Kidney (tissue), 14 donors: ENCODE measurements around the gene GBX1. TPM values are rescaled to one million over a fixed set of nuclear protein-coding genes. Genes with fewer than 3 reads are reported as not detected.
A peak's percentile ranks its signal among the peaks of the same experiment; 100 is the strongest.

Source experiments
- DNase-seq, 5 donors: peaks; one replicate each; pipeline ENCODE4 v3.0.0-alpha.2; 2013 to 2020
- FAIRE-seq: peaks from 2 replicates; lab custom pipeline; 2012; peaks lifted over from hg19 to GRCh38; lab: Jason Lieb, UNC
- H3K27ac ChIP-seq, 2 donors: one replicate each; pipeline ENCODE4 v1.7.0; 2013; ENCODE audit warnings: low read depth in 2 of 2, low read length in 2 of 2, inconsistent platforms in 1 of 2
- H3K27me3 ChIP-seq: one replicate; pipeline ENCODE4 v1.7.1; 2013; ENCODE audit warnings: low read length, inconsistent platforms; ENCODE audit not compliant: control insufficient read depth, insufficient read depth
- H3K36me3 ChIP-seq, 3 donors: one replicate each; pipeline versions ENCODE4 v1.7.0 to v1.7.1; 2013; ENCODE audit warnings: low read length in 3 of 3, control low read depth in 1 of 3, inconsistent platforms in 1 of 3; ENCODE audit not compliant: insufficient read depth in 3 of 3, control insufficient read depth in 2 of 3
- H3K4me1 ChIP-seq, 3 donors: one replicate each; pipeline versions ENCODE4 v1.7.0 to v1.7.1; 2013; ENCODE audit warnings: low read length in 3 of 3, inconsistent platforms in 1 of 3, low read depth in 1 of 3; ENCODE audit not compliant: control insufficient read depth in 2 of 3, insufficient read depth in 2 of 3
- H3K4me3 ChIP-seq, 3 donors: one replicate each; pipeline versions ENCODE4 v1.7.0 to v1.8.1; 2013; ENCODE audit warnings: low read length in 3 of 3, control low read depth in 1 of 3, inconsistent platforms in 1 of 3
- H3K9ac ChIP-seq, 3 donors: one replicate each; pipeline versions ENCODE4 v1.7.0 to v1.7.1; 2013; ENCODE audit warnings: low read length in 3 of 3, control low read depth in 1 of 3, inconsistent platforms in 1 of 3
- H3K9me3 ChIP-seq, 3 donors: one replicate each; pipeline versions ENCODE4 v1.7.0 to v1.7.1; 2013; ENCODE audit warnings: low read length in 3 of 3, control low read depth in 1 of 3, inconsistent platforms in 1 of 3; ENCODE audit not compliant: control insufficient read depth in 2 of 3, insufficient read depth in 1 of 3
- CTCF ChIP-seq: IDR thresholded peaks from 3 replicates; pipeline ENCODE4 v1.5.1; 2012; ENCODE audit warnings: mild to moderate bottlenecking, moderate library complexity, borderline replicate concordance; ENCODE audit not compliant: insufficient read depth; ENCODE audit errors: extremely low read depth
- intact Hi-C: fragments of 100-400 bp; cut with DNase I; formaldehyde crosslinking; loops from one replicate; pipeline ENCODE4 v1.11.1; 2022
- polyA plus RNA-seq: library from polyadenylated mRNA; stranded (reverse); fragments of 350-450 nt; fragmentation: Illumina TruSeq; extraction: RNeasy Lipid Tissue Mini Kit (QIAGEN cat#74804); gene quantifications from one replicate; pipeline ENCODE4 v1.2.3, GENCODE V29; 2014; ENCODE audit warnings: low read depth, low replicate concordance; ENCODE audit not compliant: insufficient read depth
- total RNA-seq: library from RNA; stranded (reverse); fragmentation: NEBNext Ultra II Directional; extraction: Animal tissue kit (Norgen Biotek cat#: 25700); gene quantifications from one replicate; pipeline ENCODE4 v1.2.1, GENCODE V29; 2021
- donor health status: control.
- donor health status: control.
- donor health status: control.
- donor health status: control.
- donor health status: control.
- donor health status: DM: yes; HTN: yes; CAD: no.
- donor health status: Normal renal cell carcinoma (clear cell type).

Gene GBX1
- total and polyA plus RNA-seq, 2 donors from 2014 or later: not detected

GRCh38 chr7:151117565-151117964 is 49.9 kb downstream of the GBX1 start:
- no peak overlapping the region for H3K27ac ChIP-seq
- no peak overlapping the region for H3K4me3 ChIP-seq
- no peaks in the 10 kb centered on the region for H3K9me3 ChIP-seq
- no peak for TF ChIP-seq CTCF
- intact Hi-C loops: loop anchor here (10.0 kb wide), 1 partner anchor 213 kb away; no protein-coding TSS in a partner anchor
- DNase-seq (peak in 1 of 5 donors; percentile 45), FAIRE-seq (no peak)
- no peaks in the 10 kb centered on the region for H3K4me1 ChIP-seq
- peaks cover 0 to 23% (median 9%) of the 10 kb centered on the region in 3 donors for H3K36me3 ChIP-seq
- no peak overlapping the region for H3K9ac ChIP-seq
- no peaks in the 10 kb centered on the region for H3K27me3 ChIP-seq

GRCh38 chr7:151116603-151117440 is 50.7 kb downstream of the GBX1 start:
- Histone ChIP-seq H3K4me1 (no peaks in the 10 kb centered on the region), H3K9ac (no peak overlapping the region), H3K9me3 (no peaks in the 10 kb centered on the region), H3K27me3 (no peaks in the 10 kb centered on the region), H3K27ac (no peak overlapping the region), H3K4me3 (no peak overlapping the region), H3K36me3 (peaks cover 0 to 23% (median 9%) of the 10 kb centered on the region in 3 donors)
- TF ChIP-seq CTCF: no peak
- intact Hi-C loops: loop anchor here (10.0 kb wide), 1 partner anchor 212 kb away; no protein-coding TSS in a partner anchor
- no peak for FAIRE-seq
- DNase-seq: peak in 1 of 5 donors; percentile 55

- H3K27ac ChIP-seq: no peak overlapping the region
- no peak overlapping the region for H3K9ac ChIP-seq
- TF ChIP-seq CTCF: no peak
- intact Hi-C loops: loop anchor here (10.0 kb wide), 1 partner anchor 211 kb away; no protein-coding TSS in a partner anchor
- H3K4me3 ChIP-seq: no peak overlapping the region
- no peaks in the 10 kb centered on the region for H3K27me3 ChIP-seq
- H3K9me3 ChIP-seq: no peaks in the 10 kb centered on the region
- H3K36me3 ChIP-seq: peaks cover 0 to 23% (median 9%) of the 10 kb centered on the region in 3 donors
- FAIRE-seq (no peak), DNase-seq (peak in 4 of 5 donors; percentile 65 to 89 (median 74))
- no peaks in the 10 kb centered on the region for H3K4me1 ChIP-seq
These were observed 51.6 kb downstream of the GBX1 start for GRCh38 chr7:151115836-151116418.
